ENCODE measurements around the gene RBM47. TPM values are rescaled to one million over a fixed set of nuclear protein-coding genes. Genes with fewer than 3 reads are reported as not detected.

RBM47 gene
- polyA plus RNA-seq, 1 donor from 2014 or later, result 1.7 TPM

DNA sequence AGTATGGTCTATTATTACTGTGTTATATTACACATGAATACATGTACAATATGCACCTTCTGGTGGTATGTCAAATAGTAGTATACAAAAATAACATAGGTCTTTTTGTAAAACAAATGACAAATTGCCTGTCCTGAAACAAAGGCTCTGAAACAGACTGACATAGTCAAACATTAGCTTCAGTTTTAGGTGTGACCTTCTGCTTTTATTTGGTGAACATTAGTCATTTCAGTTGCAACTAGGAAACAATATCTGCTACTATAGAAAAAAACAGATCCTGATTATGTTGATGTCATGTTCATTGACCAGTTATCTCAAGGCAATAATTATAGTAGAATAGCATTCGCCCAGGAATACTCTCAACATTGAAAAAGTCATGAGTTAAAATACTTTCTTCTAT lies 171.6 kb downstream of the RBM47 start:
- Histone ChIP-seq H3K4me3 (ENCODE audit: low read length) (no peak overlapping the region), H3K27ac (ENCODE audit: low read length) (no peak overlapping the region), H3K4me2 (ENCODE audit: low read length) (no peak overlapping the region), H3K79me2 (replicated peaks; ENCODE audit: insufficient read depth, low read length) (no peaks in the 10 kb centered on the region), H3F3A (ENCODE audit: insufficient read depth, low read length, poor library complexity, severe bottlenecking) (no peaks in the 10 kb centered on the region), H2AFZ (ENCODE audit: low read depth, low read length) (no peak overlapping the region), H3K36me3 (ENCODE audit: insufficient read depth, low read length) (no peaks in the 10 kb centered on the region), H3K9ac (ENCODE audit: low read length) (no peak overlapping the region), H4K20me1 (ENCODE audit: insufficient read depth) (no peaks in the 10 kb centered on the region), H3K9me2 (ENCODE audit: insufficient read depth, low read length) (no peaks in the 10 kb centered on the region), H3K9me3 (ENCODE audit: low read length) (no peaks in the 10 kb centered on the region), H3K27me3 (ENCODE audit: insufficient read depth, low read depth, low read length) (no peaks in the 10 kb centered on the region)
- TF ChIP-seq EZH2 (IDR thresholded peaks at IDR 0.05; ENCODE audit: borderline replicate concordance, insufficient read depth, low read length, poor library complexity, severe bottlenecking), result no peak
- no peak for TF ChIP-seq EP300 (conservative IDR thresholded peaks at IDR 0.05; ENCODE audit: poor library complexity, severe bottlenecking)
- TF ChIP-seq SMC3 (conservative IDR thresholded peaks at IDR 0.05; ENCODE audit: poor library complexity), result no peak
- TF ChIP-seq CTCF (IDR thresholded peaks at IDR 0.05; ENCODE audit: poor library complexity, severe bottlenecking), result no peak
- no peak for TF ChIP-seq RAD21 (conservative IDR thresholded peaks at IDR 0.05)
- TF ChIP-seq, protein P1, sequence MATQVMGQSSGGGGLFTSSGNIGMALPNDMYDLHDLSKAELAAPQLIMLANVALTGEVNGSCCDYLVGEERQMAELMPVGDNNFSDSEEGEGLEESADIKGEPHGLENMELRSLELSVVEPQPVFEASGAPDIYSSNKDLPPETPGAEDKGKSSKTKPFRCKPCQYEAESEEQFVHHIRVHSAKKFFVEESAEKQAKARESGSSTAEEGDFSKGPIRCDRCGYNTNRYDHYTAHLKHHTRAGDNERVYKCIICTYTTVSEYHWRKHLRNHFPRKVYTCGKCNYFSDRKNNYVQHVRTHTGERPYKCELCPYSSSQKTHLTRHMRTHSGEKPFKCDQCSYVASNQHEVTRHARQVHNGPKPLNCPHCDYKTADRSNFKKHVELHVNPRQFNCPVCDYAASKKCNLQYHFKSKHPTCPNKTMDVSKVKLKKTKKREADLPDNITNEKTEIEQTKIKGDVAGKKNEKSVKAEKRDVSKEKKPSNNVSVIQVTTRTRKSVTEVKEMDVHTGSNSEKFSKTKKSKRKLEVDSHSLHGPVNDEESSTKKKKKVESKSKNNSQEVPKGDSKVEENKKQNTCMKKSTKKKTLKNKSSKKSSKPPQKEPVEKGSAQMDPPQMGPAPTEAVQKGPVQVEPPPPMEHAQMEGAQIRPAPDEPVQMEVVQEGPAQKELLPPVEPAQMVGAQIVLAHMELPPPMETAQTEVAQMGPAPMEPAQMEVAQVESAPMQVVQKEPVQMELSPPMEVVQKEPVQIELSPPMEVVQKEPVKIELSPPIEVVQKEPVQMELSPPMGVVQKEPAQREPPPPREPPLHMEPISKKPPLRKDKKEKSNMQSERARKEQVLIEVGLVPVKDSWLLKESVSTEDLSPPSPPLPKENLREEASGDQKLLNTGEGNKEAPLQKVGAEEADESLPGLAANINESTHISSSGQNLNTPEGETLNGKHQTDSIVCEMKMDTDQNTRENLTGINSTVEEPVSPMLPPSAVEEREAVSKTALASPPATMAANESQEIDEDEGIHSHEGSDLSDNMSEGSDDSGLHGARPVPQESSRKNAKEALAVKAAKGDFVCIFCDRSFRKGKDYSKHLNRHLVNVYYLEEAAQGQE (IDR thresholded peaks at IDR 0.05; ENCODE audit: borderline replicate concordance), result no peak
- no peak for TF ChIP-seq TAF1 (IDR thresholded peaks at IDR 0.05; ENCODE audit: low read depth)
- no peak for TF ChIP-seq POLR2AphosphoS5 (IDR thresholded peaks at IDR 0.05)
- no peak for TF ChIP-seq MXI1 (conservative IDR thresholded peaks at IDR 0.05; ENCODE audit: poor library complexity, severe bottlenecking)

DNA sequence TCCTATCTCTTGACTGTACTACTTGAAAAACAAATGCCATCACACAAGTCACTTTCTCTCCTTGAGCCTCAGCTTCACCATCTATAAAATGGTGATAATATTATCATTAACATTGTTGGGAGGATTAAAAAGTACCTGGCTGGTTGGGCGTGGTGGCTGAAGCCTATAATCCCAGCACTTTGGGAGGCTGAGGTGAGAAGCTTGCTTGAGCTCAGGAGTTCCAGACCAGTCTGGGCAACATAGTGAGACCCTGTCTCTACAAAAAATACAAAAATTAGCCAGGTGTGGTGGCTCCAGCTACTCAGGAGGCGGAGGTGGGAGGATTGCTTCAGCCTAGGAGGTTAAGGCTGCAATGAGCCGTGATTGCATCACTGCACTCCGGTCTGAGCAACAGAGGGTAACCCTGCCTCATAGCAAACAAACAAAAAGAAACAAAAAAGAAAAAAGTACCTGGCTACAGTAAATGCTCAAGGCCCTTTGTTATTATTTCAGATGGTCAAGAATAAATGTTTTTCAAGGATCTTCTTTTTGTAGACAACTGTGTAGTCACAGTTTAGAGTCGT lies 174.2 kb downstream of the RBM47 start:
- TF ChIP-seq EZH2 (IDR thresholded peaks at IDR 0.05; ENCODE audit: borderline replicate concordance, insufficient read depth, low read length, poor library complexity, severe bottlenecking), result no peak
- no peak for TF ChIP-seq POLR2AphosphoS5 (IDR thresholded peaks at IDR 0.05)
- no peak for TF ChIP-seq RAD21 (conservative IDR thresholded peaks at IDR 0.05)
- no peak for TF ChIP-seq SMC3 (conservative IDR thresholded peaks at IDR 0.05; ENCODE audit: poor library complexity)
- TF ChIP-seq EP300 (conservative IDR thresholded peaks at IDR 0.05; ENCODE audit: poor library complexity, severe bottlenecking), result no peak
- TF ChIP-seq, protein P1 (IDR thresholded peaks at IDR 0.05; ENCODE audit: borderline replicate concordance), result no peak
- no peak for TF ChIP-seq MXI1 (conservative IDR thresholded peaks at IDR 0.05; ENCODE audit: poor library complexity, severe bottlenecking)
- no peak for TF ChIP-seq CTCF (IDR thresholded peaks at IDR 0.05; ENCODE audit: poor library complexity, severe bottlenecking)
- no peak for TF ChIP-seq TAF1 (IDR thresholded peaks at IDR 0.05; ENCODE audit: low read depth)
- no peaks in the 10 kb centered on the region for H3K9me3 ChIP-seq (ENCODE audit: low read length)
- no peaks in the 10 kb centered on the region for H3K79me2 ChIP-seq (replicated peaks; ENCODE audit: insufficient read depth, low read length)
- no peaks in the 10 kb centered on the region for H3K27me3 ChIP-seq (ENCODE audit: insufficient read depth, low read depth, low read length)
- no peak overlapping the region for H3K4me2 ChIP-seq (ENCODE audit: low read length)
- H3K27ac ChIP-seq (ENCODE audit: low read length), result no peak overlapping the region
- H3F3A ChIP-seq (ENCODE audit: insufficient read depth, low read length, poor library complexity, severe bottlenecking), result no peaks in the 10 kb centered on the region
- no peak overlapping the region for H2AFZ ChIP-seq (ENCODE audit: low read depth, low read length)
- no peak overlapping the region for H3K4me3 ChIP-seq (ENCODE audit: low read length)
- H3K36me3 ChIP-seq (ENCODE audit: insufficient read depth, low read length), result no peaks in the 10 kb centered on the region
- H4K20me1 ChIP-seq (ENCODE audit: insufficient read depth), result no peaks in the 10 kb centered on the region
- no peak overlapping the region for H3K9ac ChIP-seq (ENCODE audit: low read length)
- H3K9me2 ChIP-seq (ENCODE audit: insufficient read depth, low read length), result no peaks in the 10 kb centered on the region

All from neural cell (in vitro differentiated cells).